GM19351 (cell line): Measurements from ENCODE around the gene APOLD1.
"Not testable (repeated sequence)": the region's sequence is repeated elsewhere in the genome, so short reads cannot be mapped to it uniquely, and the experiment has no call there.

Experiments
- ATAC-seq: cut with Tn5 transposase; IDR thresholded peaks from one replicate; pipeline ENCODE4 v1.9.1; 2021; ENCODE audit warnings: mild to moderate bottlenecking, moderate library complexity; ENCODE audit not compliant: unreplicated experiment

APOLD1 gene, protein sequence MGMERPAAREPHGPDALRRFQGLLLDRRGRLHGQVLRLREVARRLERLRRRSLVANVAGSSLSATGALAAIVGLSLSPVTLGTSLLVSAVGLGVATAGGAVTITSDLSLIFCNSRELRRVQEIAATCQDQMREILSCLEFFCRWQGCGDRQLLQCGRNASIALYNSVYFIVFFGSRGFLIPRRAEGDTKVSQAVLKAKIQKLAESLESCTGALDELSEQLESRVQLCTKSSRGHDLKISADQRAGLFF

DNA sequence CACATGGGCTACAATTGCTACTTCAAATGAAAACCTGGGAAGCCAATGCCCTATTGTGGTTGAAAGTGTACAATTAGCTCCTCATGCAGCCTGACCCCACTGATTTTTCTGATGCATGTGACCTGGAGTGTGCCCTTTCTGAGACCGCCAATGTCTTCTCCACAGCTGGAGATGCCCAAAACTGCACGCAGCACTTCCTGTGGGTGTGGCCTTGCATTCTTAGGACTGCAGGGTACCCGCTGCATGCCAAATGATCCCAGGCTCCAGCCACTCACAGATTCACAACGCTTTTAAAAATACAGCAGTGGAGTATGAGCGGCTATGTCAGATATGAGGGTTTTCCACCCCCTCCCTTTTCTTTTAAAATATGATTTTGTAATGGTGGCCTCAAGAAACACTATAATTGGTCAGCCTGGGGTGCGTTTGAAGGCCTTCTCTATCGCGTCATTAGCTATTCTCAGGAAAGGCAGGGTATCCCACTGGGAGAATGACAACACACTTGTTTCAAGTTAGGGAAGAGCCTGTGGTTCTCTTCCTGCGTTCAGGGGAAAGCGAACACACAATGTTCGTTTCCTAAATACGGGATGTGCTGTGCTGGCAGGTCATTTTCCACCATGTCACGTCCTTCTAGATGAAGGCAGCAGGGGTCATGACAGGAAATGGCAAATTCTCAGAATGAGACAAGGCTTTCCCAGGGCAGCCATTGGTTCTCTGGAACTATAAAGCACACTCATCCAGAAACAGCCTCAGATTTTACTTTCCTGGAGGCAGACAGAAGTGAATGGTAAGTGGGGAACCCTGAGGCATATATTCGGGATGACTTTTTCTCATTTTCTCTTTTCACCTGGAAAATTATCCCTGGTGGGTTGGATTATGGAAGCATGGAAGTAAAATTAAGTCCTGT, at the start of gene APOLD1:
APOLD1 (plus strand) TSS at position 749 of the 904 bp plus-strand sequence; CDS start at position 782, 33 bp downstream.
- no peak for ATAC-seq

DNA sequence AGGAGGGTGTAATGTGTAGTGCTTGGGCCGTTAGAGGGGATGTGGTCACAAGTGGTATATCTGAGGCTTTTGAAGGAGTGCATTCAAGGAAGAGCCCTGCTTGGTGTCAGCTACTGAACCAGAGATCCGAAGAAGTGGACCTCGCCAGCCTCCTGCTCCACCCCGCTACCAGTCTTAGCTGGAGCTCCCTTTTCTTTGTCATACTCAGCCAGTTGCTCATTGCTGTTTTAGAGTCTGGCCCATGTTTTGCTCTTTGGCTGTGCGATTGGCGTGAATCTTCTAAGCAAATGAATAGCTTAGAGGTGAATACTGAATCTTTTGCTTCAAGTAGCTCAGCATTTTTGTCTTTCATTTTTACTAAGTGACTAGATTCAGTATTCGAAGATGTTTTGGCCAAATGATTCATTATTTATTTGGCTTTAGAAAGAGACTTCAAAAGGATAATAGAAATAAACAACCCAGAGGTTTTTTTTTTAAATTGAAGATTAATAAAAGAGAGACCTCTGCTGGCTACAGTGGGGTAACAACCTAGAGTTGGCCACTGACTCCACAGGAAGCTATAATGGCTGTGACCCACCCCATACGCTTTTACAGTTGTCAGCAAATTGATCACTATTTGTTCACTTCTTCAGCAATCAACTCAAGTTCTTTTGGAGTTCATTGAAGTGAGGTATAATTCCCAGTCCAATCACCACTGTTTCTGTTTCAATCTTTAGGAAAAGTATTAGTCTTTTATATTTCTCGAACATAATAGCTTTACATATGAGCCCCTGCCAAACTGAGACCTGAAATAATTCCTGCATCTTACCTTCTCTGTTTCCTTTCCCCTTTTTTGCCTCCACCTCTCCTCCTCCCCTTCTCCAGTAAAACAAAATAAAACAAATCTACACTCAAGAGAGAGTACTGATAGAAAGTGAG, 48.4 kb upstream of the APOLD1 start:
- ATAC-seq = peak; percentile 79

DNA sequence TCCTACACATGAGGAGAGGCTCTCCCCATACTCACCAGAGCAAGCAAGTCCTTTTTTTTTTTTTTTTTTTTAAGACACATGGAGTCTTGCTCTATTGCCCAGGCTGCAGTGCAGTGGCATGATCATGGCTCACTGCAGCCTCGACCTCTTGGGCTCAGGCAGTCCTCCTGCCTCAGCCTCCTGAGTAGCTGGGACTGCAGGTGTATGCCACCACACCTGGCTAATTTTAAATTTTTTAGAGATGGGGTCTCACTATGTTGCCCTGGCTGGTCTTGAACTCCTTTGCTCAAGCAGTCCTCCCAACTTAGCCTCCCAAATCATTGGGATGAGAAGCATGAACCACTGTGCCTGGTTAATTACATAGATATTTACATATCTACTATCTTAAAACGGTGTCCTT, 47.3 kb upstream of the APOLD1 start:
- ATAC-seq = not testable (repeated sequence)

DNA sequence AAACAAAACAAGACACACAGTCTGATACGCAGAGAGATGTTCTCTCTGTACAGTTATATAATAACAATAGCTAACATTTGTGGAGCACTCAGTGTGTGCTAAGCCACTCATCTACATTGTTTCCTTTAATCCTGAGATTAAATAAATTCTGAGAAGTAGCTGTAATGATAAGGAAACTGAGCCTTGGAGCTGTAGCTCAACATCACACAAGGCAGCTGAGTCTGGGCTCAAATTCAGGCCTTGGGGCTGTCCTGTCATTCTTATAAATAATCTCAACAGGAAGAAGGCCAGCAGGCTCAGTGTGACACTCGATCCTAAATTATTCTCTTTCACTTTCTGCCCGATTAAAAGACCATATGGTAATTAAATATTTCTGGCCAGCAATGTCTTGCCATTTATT, 43.8 kb upstream of the APOLD1 start:
- no peak for ATAC-seq

DNA sequence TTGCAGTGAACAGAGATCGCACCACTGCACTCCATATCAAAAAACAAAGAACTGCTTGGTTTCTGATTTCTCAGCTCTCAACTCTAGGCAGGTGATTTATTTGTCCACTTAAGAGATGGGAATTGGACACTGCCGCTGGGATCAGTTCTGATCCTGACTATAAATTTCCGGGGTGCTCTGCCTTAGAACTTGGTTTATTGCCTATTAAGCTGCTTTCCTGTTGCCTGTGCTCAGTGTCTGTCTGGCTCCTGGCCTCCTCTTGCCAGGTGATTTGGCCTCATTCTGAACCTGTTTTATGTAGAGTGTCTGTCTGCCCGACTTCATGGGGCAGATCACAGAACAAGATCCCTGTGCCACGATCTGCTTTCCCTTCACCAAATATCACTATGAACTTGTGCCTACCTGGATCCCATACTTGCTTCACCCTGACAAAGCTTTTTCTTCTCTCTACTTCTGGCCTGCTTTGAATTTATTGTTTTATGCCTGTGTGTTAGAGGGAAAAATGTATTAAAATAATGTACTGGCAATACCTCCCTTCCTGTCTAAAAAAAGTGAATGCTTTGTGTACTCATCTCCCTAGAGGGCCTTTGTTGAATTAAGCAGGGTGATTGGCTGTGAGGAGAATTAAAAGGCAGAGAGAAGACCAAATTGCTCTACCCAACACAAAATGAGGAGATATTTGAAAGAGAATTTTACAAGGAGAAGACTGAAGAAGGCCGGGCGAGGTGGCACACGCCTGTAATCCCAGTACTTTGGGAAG, 40.7 kb upstream of the APOLD1 start:
- ATAC-seq = no peak

DNA sequence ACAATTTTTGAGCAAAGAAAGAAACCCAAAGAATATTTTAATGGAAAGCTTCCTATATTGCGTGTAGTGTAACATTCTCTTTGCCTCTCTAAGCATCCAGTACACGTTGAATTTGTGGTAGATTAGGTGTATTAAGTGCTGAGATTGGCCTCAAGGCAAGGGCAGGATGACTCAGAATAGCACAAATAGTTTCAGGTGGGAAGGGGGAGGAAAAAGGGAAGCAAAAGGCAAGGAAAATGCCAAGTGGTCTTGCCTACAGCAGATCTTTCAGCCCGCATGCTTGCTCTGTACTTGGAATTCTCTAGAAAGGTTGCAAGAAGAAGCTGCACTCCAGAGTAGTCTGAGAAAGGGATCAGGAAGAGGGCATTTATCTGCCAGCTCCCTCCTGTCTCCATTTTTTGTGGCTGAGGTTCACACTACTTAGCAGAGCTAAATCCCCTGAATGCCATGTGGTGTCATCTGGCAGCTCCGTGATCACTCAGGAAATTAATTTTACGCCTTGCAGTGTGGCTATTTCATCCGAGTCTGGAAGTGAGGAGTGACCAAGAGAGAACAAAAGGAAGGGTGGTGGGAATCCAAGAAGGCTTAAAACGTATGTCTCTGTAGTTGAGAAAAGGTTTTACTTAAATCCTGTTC, 39.8 kb upstream of the APOLD1 start:
- no peak for ATAC-seq

DNA sequence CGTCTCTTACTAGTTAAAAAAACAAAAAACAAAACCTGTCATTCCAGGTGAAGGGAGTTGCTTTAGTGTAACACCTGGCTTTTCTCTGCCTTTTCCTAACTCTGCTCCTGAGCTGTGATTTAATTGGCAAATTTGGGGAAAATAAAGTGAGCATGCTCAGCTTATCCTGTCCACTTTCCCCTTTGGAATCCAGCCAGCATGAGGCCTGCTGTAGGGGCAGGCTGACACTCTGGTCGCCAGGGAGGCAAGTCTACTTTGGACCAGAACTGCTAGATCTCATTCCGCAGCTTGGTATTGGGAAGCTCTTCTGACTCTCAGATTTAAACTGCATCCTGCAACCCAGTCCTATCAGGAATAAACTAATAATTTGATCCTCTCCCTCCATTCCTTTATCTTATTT, 38.2 kb upstream of the APOLD1 start:
- ATAC-seq = no peak

DNA sequence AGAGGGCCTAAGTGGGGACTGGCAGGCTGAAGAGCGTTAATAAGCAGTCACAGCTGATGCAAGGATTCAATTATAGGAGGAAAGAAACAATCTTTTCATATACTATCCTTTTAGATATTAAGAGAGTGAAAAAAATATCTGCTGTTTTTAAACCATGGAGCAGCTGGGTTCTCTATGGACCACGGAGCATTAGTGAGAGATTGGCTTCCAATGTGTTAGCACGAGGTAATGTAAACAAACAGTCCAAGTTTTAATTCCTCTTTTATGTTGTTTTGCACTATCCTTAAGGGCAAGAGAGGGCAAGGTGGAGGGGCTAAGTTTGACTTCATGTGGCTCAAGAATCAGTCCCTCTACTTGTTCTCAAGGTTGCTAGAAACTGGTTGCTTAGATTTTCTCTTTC, 37.4 kb upstream of the APOLD1 start:
- no peak for ATAC-seq

DNA sequence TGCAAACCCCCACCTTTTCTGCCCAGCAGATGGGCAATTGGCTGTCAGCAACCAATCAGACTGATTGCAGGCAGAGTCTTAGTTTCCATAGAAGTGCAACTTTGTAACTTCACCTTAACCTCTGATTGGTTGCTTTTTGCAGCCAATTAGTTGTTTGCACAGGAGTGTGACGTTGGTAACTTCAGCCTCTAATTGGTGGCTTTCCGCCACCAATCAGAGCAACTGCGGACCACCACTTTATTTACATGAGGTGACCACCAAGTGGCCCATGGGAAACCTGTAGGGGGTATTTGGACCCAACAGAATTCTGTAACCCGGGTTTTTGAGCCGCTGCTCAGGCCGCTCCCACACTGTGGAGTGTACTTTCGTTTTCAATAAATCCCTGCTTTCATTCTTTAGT, 36.0 kb upstream of the APOLD1 start:
- ATAC-seq = no peak

DNA sequence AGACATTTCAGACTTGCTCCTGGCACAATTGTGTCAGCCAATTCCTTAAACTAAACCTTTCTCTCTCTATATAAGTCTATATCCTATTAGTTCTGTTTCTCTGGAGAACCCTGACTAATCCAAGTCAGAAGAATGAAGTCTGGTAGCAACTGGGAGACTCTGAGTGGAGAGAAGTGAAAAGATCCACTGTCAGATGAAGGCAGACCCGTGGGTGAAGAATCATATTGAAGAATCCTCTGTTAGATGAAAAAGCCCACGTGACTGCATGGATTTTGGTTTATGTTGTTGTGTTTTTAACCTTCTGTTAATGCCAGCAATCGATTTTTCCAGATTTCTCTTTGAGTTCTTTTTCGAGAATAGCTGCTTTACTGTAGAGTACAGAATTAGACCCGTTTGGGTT, 29.5 kb upstream of the APOLD1 start:
- no peak for ATAC-seq

DNA sequence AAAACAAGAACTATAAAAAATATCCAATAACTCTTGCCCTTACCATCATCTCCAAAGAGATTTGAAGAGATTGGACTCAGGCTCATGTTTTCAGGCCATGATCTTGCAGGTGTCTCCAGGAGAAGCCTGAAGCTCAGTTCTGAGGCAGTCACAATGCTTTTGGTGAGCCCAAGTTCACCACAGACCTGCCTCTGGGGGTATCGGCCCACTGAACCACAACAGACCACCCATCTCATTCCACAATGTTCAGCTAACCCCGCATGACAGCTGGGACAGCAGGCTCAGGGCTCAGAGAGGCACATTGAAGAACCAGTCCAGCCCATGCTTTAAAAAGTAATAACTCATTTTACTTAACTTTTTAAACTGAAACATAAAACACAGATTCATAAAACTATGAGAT, 28.3 kb upstream of the APOLD1 start:
- no peak for ATAC-seq

DNA sequence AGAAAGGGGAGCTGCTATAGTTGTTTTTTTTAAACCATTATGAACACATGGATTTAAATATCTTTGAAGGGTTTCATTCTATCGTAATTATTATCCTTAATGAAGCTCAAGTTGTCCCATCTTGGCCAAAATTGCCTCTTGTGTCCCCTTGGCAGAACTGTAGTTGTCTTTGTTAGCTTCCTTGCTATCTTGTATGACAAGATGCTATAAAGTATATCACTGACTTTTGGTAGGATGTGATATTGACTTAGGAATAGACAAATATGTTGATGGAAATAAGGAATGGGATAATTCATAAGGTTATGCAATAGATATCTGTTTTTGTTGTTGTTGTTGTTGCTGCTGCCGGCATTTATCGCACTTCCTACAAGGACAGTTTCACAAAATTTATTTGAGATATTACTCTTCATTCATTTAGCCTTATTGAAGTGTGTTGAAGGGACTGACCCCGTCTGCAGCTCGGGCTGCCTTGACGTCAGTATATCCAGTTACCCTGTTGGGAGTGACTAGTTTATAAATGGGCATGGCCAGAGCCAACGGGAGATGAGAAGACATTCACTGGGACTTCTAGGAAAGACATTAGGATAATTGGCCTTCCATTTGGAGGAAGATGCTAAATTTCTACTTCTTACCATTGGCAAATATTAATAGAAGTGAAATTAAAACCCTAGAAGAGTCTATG, 26.1 kb upstream of the APOLD1 start:
- no peak for ATAC-seq

DNA sequence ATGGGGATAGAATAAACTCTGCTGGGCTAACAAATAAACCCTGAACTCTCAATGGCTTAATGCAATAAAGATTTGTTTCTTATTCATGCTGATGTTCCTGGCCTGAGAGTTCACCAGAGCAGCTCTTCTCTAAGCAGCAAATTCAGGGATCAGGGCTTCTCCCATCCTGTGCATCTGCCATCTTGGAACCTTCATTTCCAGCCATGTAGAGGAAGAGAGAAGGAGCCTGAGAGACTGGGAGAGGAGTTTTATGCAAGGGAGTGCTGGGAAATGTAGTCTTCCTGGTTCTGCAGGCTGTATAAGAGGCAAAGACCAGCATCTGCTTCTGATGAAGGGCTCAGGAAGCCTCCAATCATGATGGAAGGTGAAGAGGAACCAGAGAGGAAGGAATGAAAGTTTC, 20.6 kb upstream of the APOLD1 start:
- ATAC-seq = no peak

DNA sequence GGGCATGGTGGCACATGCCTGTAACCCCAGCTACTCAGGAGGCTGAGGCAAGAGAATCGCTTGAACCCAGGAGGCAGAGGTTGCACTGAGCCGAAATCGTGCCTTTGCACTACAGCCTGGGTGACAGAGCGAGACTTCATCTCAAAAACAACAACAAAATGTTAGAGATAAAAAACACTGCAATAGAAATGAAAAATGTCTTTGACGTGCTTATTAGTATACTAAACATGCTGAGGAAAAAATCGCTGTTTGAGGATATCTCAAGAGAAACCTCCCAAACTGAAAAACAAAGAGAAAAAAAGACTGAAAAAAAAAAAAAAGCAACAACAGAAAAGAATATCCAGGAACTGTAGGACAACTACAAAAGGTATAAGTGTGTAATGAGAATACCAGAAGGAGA, 15.2 kb upstream of the APOLD1 start:
- ATAC-seq = no peak

DNA sequence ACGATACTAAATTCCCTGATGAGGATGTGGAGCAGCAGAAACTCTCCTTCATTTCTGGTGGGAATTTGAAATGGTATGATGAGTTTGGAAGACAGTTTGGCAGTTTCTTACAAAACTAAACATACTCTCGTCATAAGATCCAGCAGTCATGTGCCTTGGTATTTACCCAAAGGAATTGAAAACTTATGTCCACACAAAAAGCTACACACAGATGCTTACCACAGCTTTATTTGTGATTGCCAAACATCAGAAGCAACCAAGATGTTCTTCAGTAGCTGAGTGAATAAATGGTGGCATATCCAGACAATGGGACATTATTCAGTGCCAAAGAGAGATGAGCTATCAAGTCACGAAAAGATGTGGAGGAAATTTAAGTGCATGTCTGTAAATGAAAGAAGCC, 10.7 kb upstream of the APOLD1 start:
- ATAC-seq = no peak

DNA sequence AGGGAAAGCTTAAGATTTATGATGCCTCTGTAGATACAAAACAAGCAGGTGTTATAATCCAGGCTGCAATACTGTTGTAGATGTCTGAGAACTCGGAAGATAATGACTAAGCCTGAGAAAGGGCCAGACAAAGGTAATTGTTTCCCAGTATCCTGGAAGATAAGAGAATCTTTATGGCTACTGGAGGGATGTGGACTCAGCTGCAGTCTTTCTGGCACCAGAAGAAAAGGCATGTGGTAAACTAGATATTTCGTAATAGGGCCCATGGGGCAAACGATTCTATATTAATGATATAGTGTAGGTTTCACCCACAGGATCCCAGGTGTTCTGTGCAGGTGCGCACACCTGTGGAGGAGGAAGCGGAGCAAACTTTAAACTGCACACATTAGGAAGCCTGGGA, 9.2 kb upstream of the APOLD1 start:
- ATAC-seq = no peak

DNA sequence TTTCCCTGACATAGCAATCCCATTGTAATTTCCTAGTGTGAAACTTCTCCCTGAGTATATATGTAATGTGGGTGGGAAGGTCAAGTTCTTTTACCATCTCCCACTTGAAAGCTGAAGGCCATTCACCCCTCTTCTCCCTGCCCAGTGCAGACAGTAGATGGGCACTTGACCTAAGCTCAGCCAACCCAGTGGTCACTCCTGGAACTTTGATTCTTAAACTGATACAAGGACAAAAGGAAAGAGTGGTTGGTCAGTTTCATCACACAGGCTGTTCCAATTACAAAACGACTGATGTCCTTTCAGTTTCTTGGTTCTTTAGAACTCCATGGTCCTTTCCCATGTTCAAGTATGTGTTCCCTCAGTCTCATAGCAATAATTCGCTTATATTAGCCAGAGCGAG, 8.4 kb upstream of the APOLD1 start:
- no peak for ATAC-seq

DNA sequence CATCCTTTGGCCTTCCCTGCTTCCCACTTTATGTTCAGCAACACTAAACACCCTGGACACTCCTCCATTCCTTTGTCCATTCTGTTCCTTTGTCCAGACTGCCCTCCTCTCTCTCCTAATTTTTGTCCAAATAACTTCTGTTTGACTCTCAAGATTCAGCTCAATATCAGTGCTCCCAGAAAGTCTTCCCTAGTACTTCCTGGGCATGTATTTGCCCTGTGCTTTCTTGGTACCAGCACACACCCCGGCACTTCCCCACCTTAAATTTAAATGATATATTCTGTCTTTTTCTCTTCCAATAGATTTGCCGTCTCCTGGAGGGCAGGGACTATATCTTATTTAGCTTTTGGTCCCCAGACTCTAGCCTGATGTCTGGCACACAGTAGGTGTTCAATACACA, 6.5 kb upstream of the APOLD1 start:
- ATAC-seq = no peak

DNA sequence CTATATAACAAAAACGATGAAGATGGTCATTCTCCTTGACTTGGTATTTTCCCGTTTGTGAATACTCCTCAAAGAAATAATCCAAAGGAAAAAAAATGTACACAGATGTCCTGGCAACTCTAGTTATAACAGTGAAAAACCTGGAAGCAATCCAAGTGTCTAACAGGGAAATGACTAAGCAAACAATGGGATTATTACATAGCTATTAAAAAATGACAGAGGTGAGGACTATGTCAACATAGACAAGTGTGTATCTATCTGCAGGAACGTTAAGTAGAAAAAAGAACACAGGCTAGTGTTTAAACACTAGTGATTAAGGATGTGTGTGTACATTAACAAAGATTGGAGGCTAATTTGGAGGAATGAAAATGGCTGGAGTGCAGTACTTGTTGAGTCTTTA, 5.9 kb upstream of the APOLD1 start:
- ATAC-seq = no peak

DNA sequence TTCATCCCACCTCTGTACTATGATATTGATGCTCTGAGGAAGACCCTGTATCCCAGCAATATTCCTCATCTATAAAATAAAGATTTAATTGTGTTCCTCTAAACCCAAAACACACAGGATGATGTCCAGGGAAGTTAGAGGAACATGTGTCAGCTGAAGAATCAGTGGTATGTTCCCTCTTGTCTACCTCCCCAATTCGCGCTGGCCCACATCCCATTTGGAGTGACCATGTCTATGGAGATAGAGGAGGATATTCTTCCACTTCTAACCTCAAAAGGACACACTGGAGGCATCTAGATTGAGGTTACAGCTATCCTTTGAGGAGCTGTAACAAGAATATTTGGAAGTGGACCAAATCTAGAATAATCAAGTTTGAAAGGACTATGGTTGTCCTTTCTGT, 1.3 kb upstream of the APOLD1 start:
- ATAC-seq = no peak
